Lung (tissue), 12 donors: ENCODE results near the gene ITPK1. TPM values are rescaled to one million over a fixed set of nuclear protein-coding genes. Genes with fewer than 3 reads are reported as not detected.
A peak's percentile ranks its signal among the peaks of the same experiment; 100 is the strongest.
"Not testable (repeated sequence)": the region's sequence is repeated elsewhere in the genome, so short reads cannot be mapped to it uniquely, and the experiment has no call there.

Experiments
- ATAC-seq: fragments of 200-7000 bp; cut with Tn5 transposase; one replicate; pipeline ENCODE4 v1.9.1; 2020; ENCODE audit warnings: moderate number of reproducible peaks; ENCODE audit not compliant: insufficient read depth, low FRiP score
- DNase-seq, 3 donors: peaks; one replicate each; pipeline ENCODE4 v3.0.0-alpha.2; 2013 to 2017
- H3K27ac ChIP-seq, 2 donors: one replicate each; pipeline ENCODE4 v1.5.1; 2013; ENCODE audit warnings: mild to moderate bottlenecking in 2 of 2, moderate library complexity in 2 of 2, control low read depth in 1 of 2, inconsistent platforms in 1 of 2, low read depth in 1 of 2, low read length in 1 of 2
- H3K27me3 ChIP-seq, 3 donors: one replicate each; pipeline ENCODE4 v1.5.1; 2013; ENCODE audit warnings: low read length in 2 of 3; ENCODE audit not compliant: control insufficient read depth in 3 of 3, insufficient read depth in 3 of 3
- H3K36me3 ChIP-seq, 4 donors: one replicate each; pipeline ENCODE4 v1.5.1; 2013; ENCODE audit warnings: low read length in 4 of 4, mild to moderate bottlenecking in 1 of 4, moderate library complexity in 1 of 4; ENCODE audit not compliant: control insufficient read depth in 4 of 4, insufficient read depth in 4 of 4
- H3K4me1 ChIP-seq, 5 donors: one replicate each; pipeline ENCODE4 v1.5.1; 2013; ENCODE audit warnings: low read length in 5 of 5, mild to moderate bottlenecking in 2 of 5, moderate library complexity in 1 of 5; ENCODE audit not compliant: control insufficient read depth in 5 of 5, insufficient read depth in 5 of 5
- H3K4me3 ChIP-seq: one replicate; pipeline ENCODE4 v1.5.1; 2013; ENCODE audit warnings: mild to moderate bottlenecking, control low read depth, moderate library complexity
- H3K9ac ChIP-seq, 2 donors: one replicate each; pipeline ENCODE4 v1.5.1; 2013; ENCODE audit warnings: low read length in 2 of 2, control low read depth in 1 of 2; ENCODE audit not compliant: insufficient read depth in 1 of 2
- H3K9me3 ChIP-seq, 4 donors: one replicate each; pipeline ENCODE4 v1.5.1; 2013; ENCODE audit warnings: low read length in 3 of 4, mild to moderate bottlenecking in 1 of 4, moderate library complexity in 1 of 4; ENCODE audit not compliant: control insufficient read depth in 4 of 4, insufficient read depth in 3 of 4
- CTCF ChIP-seq: IDR thresholded peaks from 2 replicates; pipeline ENCODE4 v1.5.1; 2012; ENCODE audit warnings: mild to moderate bottlenecking; ENCODE audit errors: control extremely low read depth, extremely low read depth
- whole genome bisulfite sequencing, 2 donors: extraction: QIAGEN DNeasy Blood & Tissue Kit; methylation state at CpG; one replicate each; pipeline ENCODE4 v1.1.7; 2013; 5-methylcytosine and 5-hydroxymethylcytosine counted together
- polyA plus RNA-seq, 2 donors: library from polyadenylated mRNA; stranded (reverse); fragments of 200-250 nt; gene quantifications; one replicate each; pipeline ENCODE4 v1.2.1, GENCODE V29; 2013
- total RNA-seq, 2 donors: library from RNA; depleted of rRNA in 1 of 2; stranded (reverse); fragments of >200 nt in 1 of 2; gene quantifications; one replicate each; pipeline ENCODE4 v1.2.1, GENCODE V29; 2014 to 2021
- donor health status: control.
- donor health status: control.
- donor health status: Bipolar disorder and iron deficiency.
- donor health status: healthy.
- donor health status: DM: yes; HTN: yes; CAD: no.

Gene ITPK1
- total and polyA plus RNA-seq, 4 donors = 17.5 to 99.4 (median 45.3) TPM

- Histone ChIP-seq H3K27ac (peak overlapping the region; percentile 17 to 98), H3K27me3 (no peaks in the 10 kb centered on the region), H3K36me3 (peaks cover 0 to 2% (median 0%) of the 10 kb centered on the region in 4 donors), H3K9ac (peak overlapping the region in 1 of 2 donors; percentile 42), H3K4me1 (peaks cover 0 to 26% (median 5%) of the 10 kb centered on the region in 5 donors), H3K4me3 (no peak overlapping the region), H3K9me3 (peaks cover 0 to 2% (median 0%) of the 10 kb centered on the region in 4 donors)
- DNase-seq (peak; percentile 80 to 89 (median 88)), ATAC-seq (no peak)
- peak; percentile 65 for TF ChIP-seq CTCF
- 31 to 40% methylated on average over 15 of the region's 15 CpGs for WGBS, 2 donors
Measured at GRCh38 chr14:93112891-93113677, 2.6 kb downstream of the ITPK1 start.

- Histone ChIP-seq H3K4me1 (peaks cover 0 to 24% (median 11%) of the 10 kb centered on the region in 5 donors), H3K27ac (peak overlapping the region in 1 of 2 donors; percentile 29)
- not testable (repeated sequence) for H3K9me3 ChIP-seq, H3K36me3 ChIP-seq, ATAC-seq, H3K4me3 ChIP-seq, H3K9ac ChIP-seq, H3K27me3 ChIP-seq, DNase-seq
- 61 to 80% methylated on average over 8 of the region's 8 CpGs for WGBS, 2 donors
Measured at GRCh38 chr14:93111541-93111940, 4.2 kb downstream of the ITPK1 start.

GRCh38 chr14:93110856-93111419, 4.8 kb downstream of the ITPK1 start:
- no peak overlapping the region for H3K27ac ChIP-seq
- ATAC-seq (no peak), DNase-seq (no peak)
- peaks cover 0 to 2% (median 0%) of the 10 kb centered on the region in 4 donors for H3K36me3 ChIP-seq
- no peaks in the 10 kb centered on the region for H3K27me3 ChIP-seq
- H3K9me3 ChIP-seq = peaks cover 0 to 2% (median 0%) of the 10 kb centered on the region in 4 donors
- 84 to 87% methylated on average over 5 of the region's 5 CpGs for WGBS, 2 donors
- no peak overlapping the region for H3K4me3 ChIP-seq
- TF ChIP-seq CTCF = no peak
- H3K4me1 ChIP-seq = peaks cover 0 to 20% (median 12%) of the 10 kb centered on the region in 5 donors
- H3K9ac ChIP-seq = no peak overlapping the region
